BJ (cell line): ENCODE measurements around the gene ADM2. TPM values are rescaled to one million over a fixed set of nuclear protein-coding genes. Genes with fewer than 3 reads are reported as not detected.

Experiments
- CTCF ChIA-PET: fragments of 350-600 bp; formaldehyde crosslinking; extraction: SDS; loops from one replicate; lab custom pipeline; 2021; ENCODE audit warnings: antibody characterized with exemption, inconsistent platforms; lab: Yijun Ruan, JAX
- POLR2A ChIA-PET: fragments of 300-600 bp; sonication (Branson Sonifier 250); formaldehyde crosslinking; extraction: SDS; loops from one replicate; lab custom pipeline; 2021; ENCODE audit warnings: antibody characterized with exemption; lab: Charles Lee
- DNase-seq: peaks from one replicate; pipeline ENCODE4 v3.0.0-alpha.2; 2011; ENCODE audit warnings: low read depth
- H3K27me3 ChIP-seq: 2 replicates; pipeline ENCODE4 v1.6.0; 2011; ENCODE audit warnings: low read length; ENCODE audit not compliant: control insufficient read depth, insufficient read depth
- H3K36me3 ChIP-seq: 2 replicates; pipeline ENCODE4 v1.5.1; 2011; ENCODE audit warnings: low read length; ENCODE audit not compliant: control insufficient read depth, insufficient read depth
- H3K4me3 ChIP-seq: 2 replicates; pipeline ENCODE4 v1.5.1; 2011; ENCODE audit warnings: low read depth, mild to moderate bottlenecking, control low read depth, low read length
- polyA plus RNA-seq: library from polyadenylated mRNA; depleted of rRNA; stranded (reverse); fragments of >200 nt; gene quantifications from 2 replicates; pipeline ENCODE4 v1.2.3, GENCODE V29; 2011
- TF ChIP-seq, protein P1 (sequence below): IDR thresholded peaks from 2 replicates; pipeline ENCODE4 v1.5.1; 2011; ENCODE audit warnings: low read depth, mild to moderate bottlenecking, control low read depth, inconsistent platforms, low read length, moderate library complexity; ENCODE audit not compliant: insufficient read depth

ADM2 gene
- polyA plus RNA-seq, 1 experiment = 16.0 TPM

DNA sequence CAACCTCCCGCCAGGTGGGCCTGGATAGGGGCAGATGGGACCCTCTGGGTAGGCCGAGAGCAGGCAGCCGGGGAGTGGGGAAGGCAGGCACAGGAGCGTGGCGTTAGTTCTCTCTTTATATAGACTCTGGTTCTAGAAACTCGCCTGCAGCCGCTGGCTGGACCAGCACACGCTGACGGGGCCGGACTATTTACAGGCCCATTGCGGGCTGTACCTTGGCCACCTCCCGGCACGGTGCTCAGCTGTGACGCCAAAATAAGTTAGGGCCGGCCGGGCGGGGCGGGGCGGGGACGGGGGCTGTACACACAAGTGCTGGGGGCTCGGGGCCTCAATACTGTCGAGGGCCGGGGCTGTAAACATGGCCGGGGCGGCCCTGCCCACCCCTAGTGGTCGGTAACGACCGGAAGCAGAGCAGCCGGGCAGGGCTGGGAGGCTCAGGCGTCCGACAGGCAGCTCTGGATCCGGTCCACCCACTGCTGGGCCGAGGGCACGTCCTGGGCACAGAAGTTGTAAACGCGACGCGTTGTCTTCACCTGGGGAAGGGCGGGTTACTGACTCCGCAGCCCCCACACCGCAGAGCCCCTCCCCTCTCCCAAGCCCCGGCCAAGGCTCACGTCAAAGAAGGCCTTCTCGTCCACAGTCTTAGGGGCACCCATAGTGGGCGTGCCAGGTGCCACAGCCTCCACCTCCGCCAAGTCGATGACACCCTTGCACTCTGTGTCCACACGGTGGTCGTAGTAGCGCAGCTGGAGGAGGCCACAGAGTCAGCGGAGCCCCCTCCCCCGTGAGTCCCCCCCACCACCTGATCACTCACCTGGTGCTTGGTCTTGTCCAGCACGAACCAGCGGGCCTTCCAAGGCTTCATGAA is 34.4 kb upstream of the ADM2 start:
- TF ChIP-seq, protein P1, sequence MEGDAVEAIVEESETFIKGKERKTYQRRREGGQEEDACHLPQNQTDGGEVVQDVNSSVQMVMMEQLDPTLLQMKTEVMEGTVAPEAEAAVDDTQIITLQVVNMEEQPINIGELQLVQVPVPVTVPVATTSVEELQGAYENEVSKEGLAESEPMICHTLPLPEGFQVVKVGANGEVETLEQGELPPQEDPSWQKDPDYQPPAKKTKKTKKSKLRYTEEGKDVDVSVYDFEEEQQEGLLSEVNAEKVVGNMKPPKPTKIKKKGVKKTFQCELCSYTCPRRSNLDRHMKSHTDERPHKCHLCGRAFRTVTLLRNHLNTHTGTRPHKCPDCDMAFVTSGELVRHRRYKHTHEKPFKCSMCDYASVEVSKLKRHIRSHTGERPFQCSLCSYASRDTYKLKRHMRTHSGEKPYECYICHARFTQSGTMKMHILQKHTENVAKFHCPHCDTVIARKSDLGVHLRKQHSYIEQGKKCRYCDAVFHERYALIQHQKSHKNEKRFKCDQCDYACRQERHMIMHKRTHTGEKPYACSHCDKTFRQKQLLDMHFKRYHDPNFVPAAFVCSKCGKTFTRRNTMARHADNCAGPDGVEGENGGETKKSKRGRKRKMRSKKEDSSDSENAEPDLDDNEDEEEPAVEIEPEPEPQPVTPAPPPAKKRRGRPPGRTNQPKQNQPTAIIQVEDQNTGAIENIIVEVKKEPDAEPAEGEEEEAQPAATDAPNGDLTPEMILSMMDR = no peak
- ChIA-PET POLR2A (no interaction called here), CTCF (interaction anchor here (1.7 kb wide), 1 partner anchor 11 kb away, joined by 4 read pairs; no protein-coding TSS in a partner anchor)
- H3K4me3 ChIP-seq = no peak overlapping the region
- H3K27me3 ChIP-seq = no peaks in the 10 kb centered on the region
- H3K36me3 ChIP-seq = peaks cover 20% of the 10 kb centered on the region
- no peak for DNase-seq

DNA sequence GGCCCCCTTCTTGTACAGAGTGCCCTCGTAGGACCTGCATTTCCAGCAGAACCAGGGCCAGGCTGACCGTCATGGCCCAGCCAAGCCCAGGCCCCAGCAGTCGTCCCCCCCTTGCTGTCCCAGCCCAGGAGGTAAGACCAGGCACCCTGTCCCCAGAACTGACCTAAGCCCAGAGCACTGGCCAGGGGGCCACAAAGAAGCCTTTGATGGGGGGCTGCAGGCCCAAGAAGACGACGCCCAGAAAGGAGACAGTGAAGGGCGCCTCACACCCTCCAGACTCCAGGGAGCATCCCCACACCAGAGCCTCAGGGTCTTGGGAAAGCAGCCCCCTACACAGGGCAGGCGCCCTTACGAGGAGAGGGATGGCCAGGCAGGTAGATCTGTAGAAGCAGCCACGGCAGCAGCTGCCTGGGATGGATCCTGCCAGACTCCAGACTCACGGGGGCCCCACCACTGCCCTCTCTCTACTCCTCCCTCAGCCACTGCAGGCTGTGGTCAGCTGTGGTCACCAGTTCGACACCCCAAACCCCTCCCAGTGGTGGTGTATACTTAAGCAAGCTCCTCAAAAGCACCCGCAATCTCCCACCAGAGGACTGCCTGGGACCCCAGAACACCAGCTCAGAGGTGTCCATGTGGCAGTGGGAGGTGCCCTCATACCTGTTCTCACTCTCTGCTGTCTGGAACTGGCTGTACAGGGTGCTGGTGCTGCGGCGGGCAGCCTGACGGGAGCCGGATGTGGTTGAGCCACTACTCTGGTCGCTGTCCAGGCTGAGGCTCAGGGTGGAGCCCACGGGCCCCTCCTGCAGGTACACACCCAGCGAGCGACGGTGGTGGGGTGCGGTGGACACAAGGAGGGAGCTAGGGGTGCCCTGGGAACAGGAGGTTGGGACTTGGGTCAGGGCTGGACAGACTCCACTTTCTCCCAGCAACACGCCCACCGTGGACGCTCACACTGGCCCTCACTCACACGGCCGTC is 33.5 kb upstream of the ADM2 start:
- TF ChIP-seq, protein P1 = no peak
- Histone ChIP-seq H3K36me3 (peaks cover 20% of the 10 kb centered on the region), H3K27me3 (no peaks in the 10 kb centered on the region), H3K4me3 (no peak overlapping the region)
- POLR2A ChIA-PET = no interaction called here
- no peak for DNase-seq
- CTCF ChIA-PET = no interaction called here

DNA sequence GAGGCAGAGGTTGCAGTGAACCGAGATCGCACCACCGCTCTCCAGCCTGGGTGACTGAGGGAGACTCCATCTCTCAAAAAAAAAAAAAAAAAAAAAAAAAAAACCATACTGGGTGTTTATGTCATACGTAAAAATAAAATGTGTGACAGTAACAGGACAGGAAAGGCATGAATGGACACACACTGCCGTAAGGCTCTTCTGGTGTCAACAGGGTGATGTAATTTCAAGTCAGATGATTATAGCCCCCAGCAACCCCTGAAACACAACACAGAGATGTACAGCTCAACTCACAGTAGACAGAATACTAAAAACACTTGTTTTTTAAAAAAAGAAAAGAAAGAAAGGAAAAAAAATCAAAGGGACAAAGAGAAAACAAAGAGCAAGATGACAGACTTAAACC is 28.7 kb upstream of the ADM2 start:
- TF ChIP-seq, protein P1 = no peak
- ChIA-PET POLR2A (no interaction called here), CTCF (interaction anchor here (0.8 to 1.0 kb wide), 3 partner anchors 8 to 13 kb away, joined by 3 read pairs; no protein-coding TSS in a partner anchor)
- Histone ChIP-seq H3K4me3 (no peak overlapping the region), H3K27me3 (no peaks in the 10 kb centered on the region), H3K36me3 (peaks cover 35% of the 10 kb centered on the region)
- DNase-seq = no peak

DNA sequence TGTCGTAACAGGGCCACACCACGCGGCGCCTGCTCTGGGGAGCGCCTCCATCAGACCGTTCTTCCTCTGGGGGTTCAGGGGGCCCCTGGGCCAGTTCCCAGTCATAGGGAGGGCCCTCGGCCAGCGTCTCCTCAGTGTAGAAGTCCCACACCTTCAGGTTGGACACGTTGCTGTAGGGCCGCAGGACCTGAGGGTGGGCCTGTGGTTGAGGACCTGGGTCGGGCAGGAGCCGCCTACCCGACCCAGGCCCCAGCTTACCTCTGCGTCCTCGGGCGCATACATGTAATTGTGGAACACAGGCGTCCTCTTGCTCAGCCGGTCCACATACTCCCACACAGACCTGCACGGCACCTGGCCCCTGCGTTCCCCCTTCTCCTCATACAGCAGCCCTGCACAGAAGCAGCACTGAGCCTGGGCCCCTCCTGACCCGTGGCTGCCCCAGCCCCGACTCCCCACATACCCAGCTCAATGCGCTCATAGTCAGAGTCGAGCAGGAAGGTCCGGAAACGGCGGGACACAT is 26.7 kb upstream of the ADM2 start:
- TF ChIP-seq, protein P1 = no peak
- Histone ChIP-seq H3K27me3 (no peaks in the 10 kb centered on the region), H3K4me3 (no peak overlapping the region), H3K36me3 (peaks cover 38% of the 10 kb centered on the region)
- no peak for DNase-seq
- ChIA-PET POLR2A (no interaction called here), CTCF (no interaction called here)
